ENCODE data around the gene TIMM50.

The TIMM50 gene

GRCh38 chr19:39480337-39481228 is at the start of gene TIMM50:
TIMM50 (plus strand) TSS chr19:39480838; CDS start chr19:39480854, 16 bp downstream.
- TF ChIP-seq CTCF (IDR thresholded peaks at IDR 0.05; ENCODE audit: low read depth, low read length), result no peak
- peak within 1 kb of the TSS; percentile 100 for H3K4me3 ChIP-seq (ENCODE audit: low read depth, low read length)
- in situ Hi-C loops (cut with HindIII; ENCODE audit: low sequenced_read_pairs), result no loop called here
- DNase-seq (ENCODE audit: low read depth, low spot score), result peak; percentile 93

GRCh38 chr19:39432677-39433025 is 48.0 kb upstream of the TIMM50 start:
- in situ Hi-C loops (cut with HindIII; ENCODE audit: low sequenced_read_pairs), result no loop called here
- no peak for DNase-seq (ENCODE audit: low read depth, low spot score)
- no peak for TF ChIP-seq CTCF (IDR thresholded peaks at IDR 0.05; ENCODE audit: low read depth, low read length)
- H3K4me3 ChIP-seq (ENCODE audit: low read depth, low read length), result no peak overlapping the region

GRCh38 chr19:39433480-39434079 is 47.1 kb upstream of the TIMM50 start:
- TF ChIP-seq CTCF (IDR thresholded peaks at IDR 0.05; ENCODE audit: low read depth, low read length), result no peak
- DNase-seq (ENCODE audit: low read depth, low spot score), result no peak
- in situ Hi-C loops (cut with HindIII; ENCODE audit: low sequenced_read_pairs), result no loop called here
- H3K4me3 ChIP-seq (ENCODE audit: low read depth, low read length), result no peak overlapping the region

GRCh38 chr19:39434123-39435076 is 46.2 kb upstream of the TIMM50 start:
- in situ Hi-C loops (cut with HindIII; ENCODE audit: low sequenced_read_pairs), result no loop called here
- DNase-seq (ENCODE audit: low read depth, low spot score), result no peak
- peak overlapping the region; percentile 99 for H3K4me3 ChIP-seq (ENCODE audit: low read depth, low read length)
- TF ChIP-seq CTCF (IDR thresholded peaks at IDR 0.05; ENCODE audit: low read depth, low read length), result no peak

- peak within 1 kb of the TSS; percentile 99 for H3K4me3 ChIP-seq (ENCODE audit: low read depth, low read length)
- in situ Hi-C loops (cut with HindIII; ENCODE audit: low sequenced_read_pairs), result no loop called here
- peak; percentile 98 for DNase-seq (ENCODE audit: low read depth, low spot score)
- TF ChIP-seq CTCF (IDR thresholded peaks at IDR 0.05; ENCODE audit: low read depth, low read length), result no peak
These were observed 44.9 kb upstream of the TIMM50 start, which contains the start of gene RPS16 for GRCh38 chr19:39435499-39436349. RPS16 (minus strand) TSS chr19:39435949; CDS start chr19:39435895, 54 bp downstream.

Measured in astrocyte of the spinal cord (primary cell).